ENCODE results near the gene LHFPL3. TPM values are rescaled to one million over a fixed set of nuclear protein-coding genes. Genes with fewer than 3 reads are reported as not detected.

The LHFPL3 gene
- total RNA-seq, 1 experiment from 2014 or later, result not detected

DNA sequence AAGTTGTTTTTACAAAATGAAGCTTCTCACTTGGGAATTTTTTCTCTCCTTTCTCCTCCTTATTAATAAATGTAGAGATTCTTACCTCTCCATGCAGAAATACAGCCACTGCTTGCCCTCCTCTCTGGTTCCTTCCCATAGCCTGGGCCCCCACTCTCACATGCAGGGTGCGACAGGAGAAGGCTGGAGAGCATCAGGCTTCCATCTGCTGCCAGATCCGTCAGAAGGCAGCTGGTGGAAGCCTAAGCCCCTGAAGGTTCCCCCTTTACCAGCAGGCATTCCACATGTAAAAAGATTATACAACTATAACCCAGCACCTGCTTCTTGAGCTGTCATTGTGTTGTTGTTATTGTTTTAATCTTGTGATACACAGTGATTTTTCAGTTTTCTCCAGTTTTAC is 314.2 kb downstream of the LHFPL3 start:
- no peaks in the 10 kb centered on the region for H3K4me1 ChIP-seq (ENCODE audit: insufficient read depth, low read length, poor library complexity, severe bottlenecking)
- CTCF ChIA-PET, result no interaction called here
- TF ChIP-seq, protein P1, sequence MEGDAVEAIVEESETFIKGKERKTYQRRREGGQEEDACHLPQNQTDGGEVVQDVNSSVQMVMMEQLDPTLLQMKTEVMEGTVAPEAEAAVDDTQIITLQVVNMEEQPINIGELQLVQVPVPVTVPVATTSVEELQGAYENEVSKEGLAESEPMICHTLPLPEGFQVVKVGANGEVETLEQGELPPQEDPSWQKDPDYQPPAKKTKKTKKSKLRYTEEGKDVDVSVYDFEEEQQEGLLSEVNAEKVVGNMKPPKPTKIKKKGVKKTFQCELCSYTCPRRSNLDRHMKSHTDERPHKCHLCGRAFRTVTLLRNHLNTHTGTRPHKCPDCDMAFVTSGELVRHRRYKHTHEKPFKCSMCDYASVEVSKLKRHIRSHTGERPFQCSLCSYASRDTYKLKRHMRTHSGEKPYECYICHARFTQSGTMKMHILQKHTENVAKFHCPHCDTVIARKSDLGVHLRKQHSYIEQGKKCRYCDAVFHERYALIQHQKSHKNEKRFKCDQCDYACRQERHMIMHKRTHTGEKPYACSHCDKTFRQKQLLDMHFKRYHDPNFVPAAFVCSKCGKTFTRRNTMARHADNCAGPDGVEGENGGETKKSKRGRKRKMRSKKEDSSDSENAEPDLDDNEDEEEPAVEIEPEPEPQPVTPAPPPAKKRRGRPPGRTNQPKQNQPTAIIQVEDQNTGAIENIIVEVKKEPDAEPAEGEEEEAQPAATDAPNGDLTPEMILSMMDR (conservative IDR thresholded peaks at IDR 0.05; ENCODE audit: low read depth, low read length), result no peak
- TF ChIP-seq EZH2 (IDR thresholded peaks at IDR 0.05; ENCODE audit: borderline replicate concordance, low read depth, low read length, poor library complexity, severe bottlenecking), result no peak
- no peak overlapping the region for H3K27ac ChIP-seq (ENCODE audit: low read depth, low read length, poor library complexity, severe bottlenecking)
- peaks cover 53% of the 10 kb centered on the region for H3K27me3 ChIP-seq (replicated peaks; ENCODE audit: insufficient read depth, low read depth, low read length, poor library complexity)
- H3K9me3 ChIP-seq (ENCODE audit: low read depth, low read length, poor library complexity, severe bottlenecking), result no peaks in the 10 kb centered on the region
- DNase-seq (ENCODE audit: low spot score), result no peak
- H3K36me3 ChIP-seq (ENCODE audit: insufficient read depth, low read length, poor library complexity, severe bottlenecking), result no peaks in the 10 kb centered on the region
- no peak overlapping the region for H3K4me3 ChIP-seq (ENCODE audit: low read depth, low read length, poor library complexity, severe bottlenecking)
- POLR2A ChIA-PET (ENCODE audit: low non-redundant PET), result no interaction called here
- intact Hi-C loops (cut with micrococcal nuclease; ENCODE audit: unreplicated experiment), result loop anchor here (5.0 kb wide), 1 partner anchor 275 kb away; no protein-coding TSS in a partner anchor
- BruUV-seq (replicated peaks), result no TSS peak

DNA sequence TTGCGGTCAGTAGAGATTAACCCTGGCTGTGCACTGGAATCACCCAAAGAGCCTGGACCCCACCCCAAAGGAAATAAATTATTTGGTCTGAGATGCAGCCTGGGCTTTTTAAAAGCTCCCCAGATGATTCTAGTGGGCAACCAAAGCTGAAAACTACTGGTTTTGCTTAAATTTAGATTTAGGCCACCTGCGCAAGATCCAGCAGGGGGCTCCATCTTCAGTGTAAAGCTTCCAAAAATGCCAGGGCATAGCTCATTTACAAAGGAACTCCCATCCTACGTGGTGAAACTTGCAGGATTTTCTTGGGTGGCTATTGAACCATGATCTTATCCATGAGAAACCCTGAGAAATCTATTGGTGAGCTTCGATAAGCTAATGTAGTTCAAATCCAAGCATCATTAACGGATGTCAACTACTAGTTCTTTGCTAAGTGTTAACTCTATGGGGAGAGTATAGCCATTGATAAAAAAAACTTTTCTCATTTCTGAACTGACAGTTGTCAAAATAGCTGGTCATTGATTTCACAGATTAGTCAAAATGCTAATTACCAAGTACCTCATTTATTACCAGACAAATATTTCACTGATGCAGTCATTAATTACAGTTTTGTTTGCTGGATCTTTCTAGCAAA is 315.3 kb downstream of the LHFPL3 start:
- Histone ChIP-seq H3K27ac (ENCODE audit: low read depth, low read length, poor library complexity, severe bottlenecking) (no peak overlapping the region), H3K4me3 (ENCODE audit: low read depth, low read length, poor library complexity, severe bottlenecking) (no peak overlapping the region), H3K9me3 (ENCODE audit: low read depth, low read length, poor library complexity, severe bottlenecking) (no peaks in the 10 kb centered on the region), H3K4me1 (ENCODE audit: insufficient read depth, low read length, poor library complexity, severe bottlenecking) (no peaks in the 10 kb centered on the region), H3K36me3 (ENCODE audit: insufficient read depth, low read length, poor library complexity, severe bottlenecking) (no peaks in the 10 kb centered on the region), H3K27me3 (replicated peaks; ENCODE audit: insufficient read depth, low read depth, low read length, poor library complexity) (peaks cover 58% of the 10 kb centered on the region)
- CTCF ChIA-PET, result interaction anchor here (0.6 to 1.3 kb wide), 8 partner anchors 13 to 829 kb away, joined by 3 to 6 read pairs (median 3); no protein-coding TSS in a partner anchor
- intact Hi-C loops (cut with micrococcal nuclease; ENCODE audit: unreplicated experiment), result loop anchor here (1.0 to 5.0 kb wide), 2 partner anchors 205 to 274 kb away; no protein-coding TSS in a partner anchor
- no TSS peak for BruUV-seq (replicated peaks)
- TF ChIP-seq EZH2 (IDR thresholded peaks at IDR 0.05; ENCODE audit: borderline replicate concordance, low read depth, low read length, poor library complexity, severe bottlenecking), result no peak
- TF ChIP-seq, protein P1 (conservative IDR thresholded peaks at IDR 0.05; ENCODE audit: low read depth, low read length), result peak; percentile 73
- POLR2A ChIA-PET (ENCODE audit: low non-redundant PET), result no interaction called here
- peak; percentile 49 for DNase-seq (ENCODE audit: low spot score)

DNA sequence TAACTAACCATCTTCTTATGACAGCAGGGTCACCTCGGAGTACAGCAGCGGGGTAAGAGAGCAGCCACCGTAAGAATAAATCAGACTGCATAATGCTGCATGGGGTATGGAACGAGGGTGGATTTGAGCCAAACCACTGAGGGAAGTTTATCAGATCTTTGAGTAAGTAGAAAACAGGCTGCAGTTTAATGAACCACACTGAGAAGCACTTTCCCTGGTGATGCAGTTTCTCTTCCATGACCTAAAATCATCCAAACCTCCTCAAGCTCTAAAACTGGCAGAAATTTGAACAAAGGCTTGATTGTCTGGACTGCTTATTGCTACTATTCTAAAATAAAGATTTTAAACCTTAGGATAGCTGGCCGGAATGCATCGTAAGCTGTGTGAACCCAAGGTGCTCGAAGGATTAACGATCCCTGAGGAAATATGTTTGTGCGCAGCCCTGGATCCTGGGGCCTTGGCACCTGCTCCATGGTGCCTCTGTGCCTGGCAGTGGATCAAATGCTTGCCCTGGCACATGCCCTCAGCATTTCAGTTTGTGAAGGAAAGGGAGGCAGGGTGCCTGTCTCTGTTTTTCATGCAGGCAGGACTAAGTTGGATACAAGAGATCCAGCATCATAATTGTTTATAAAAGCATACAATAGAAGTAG is 322.7 kb downstream of the LHFPL3 start:
- DNase-seq (ENCODE audit: low spot score), result no peak
- intact Hi-C loops (cut with micrococcal nuclease; ENCODE audit: unreplicated experiment), result no loop called here
- POLR2A ChIA-PET (ENCODE audit: low non-redundant PET), result no interaction called here
- TF ChIP-seq, protein P1 (conservative IDR thresholded peaks at IDR 0.05; ENCODE audit: low read depth, low read length), result no peak
- no peak for TF ChIP-seq EZH2 (IDR thresholded peaks at IDR 0.05; ENCODE audit: borderline replicate concordance, low read depth, low read length, poor library complexity, severe bottlenecking)
- Histone ChIP-seq H3K27ac (ENCODE audit: low read depth, low read length, poor library complexity, severe bottlenecking) (no peak overlapping the region), H3K27me3 (replicated peaks; ENCODE audit: insufficient read depth, low read depth, low read length, poor library complexity) (peaks cover 49% of the 10 kb centered on the region), H3K4me3 (ENCODE audit: low read depth, low read length, poor library complexity, severe bottlenecking) (no peak overlapping the region), H3K9me3 (ENCODE audit: low read depth, low read length, poor library complexity, severe bottlenecking) (no peaks in the 10 kb centered on the region), H3K4me1 (ENCODE audit: insufficient read depth, low read length, poor library complexity, severe bottlenecking) (no peaks in the 10 kb centered on the region), H3K36me3 (ENCODE audit: insufficient read depth, low read length, poor library complexity, severe bottlenecking) (no peaks in the 10 kb centered on the region)
- CTCF ChIA-PET, result no interaction called here
- BruUV-seq (replicated peaks), result no TSS peak

All from A673 (cell line).